Esophagus mucosa (tissue), 1 donor: ENCODE data around the gene ELMO1. TPM values are rescaled to one million over a fixed set of nuclear protein-coding genes. Genes with fewer than 3 reads are reported as not detected.

ENCODE experiments used
- ATAC-seq: fragments of 200-7000 bp; cut with Tn5 transposase; one replicate; pipeline ENCODE4 v1.9.1; 2020
- total RNA-seq: library from RNA; stranded (reverse); gene quantifications from one replicate; pipeline ENCODE4 v1.2.4, GENCODE V29; 2023
- donor health status: DM: yes; HTN: yes; CAD: no.

Gene ELMO1
- total RNA-seq, 1 donor from 2014 or later = 4.0 TPM

DNA sequence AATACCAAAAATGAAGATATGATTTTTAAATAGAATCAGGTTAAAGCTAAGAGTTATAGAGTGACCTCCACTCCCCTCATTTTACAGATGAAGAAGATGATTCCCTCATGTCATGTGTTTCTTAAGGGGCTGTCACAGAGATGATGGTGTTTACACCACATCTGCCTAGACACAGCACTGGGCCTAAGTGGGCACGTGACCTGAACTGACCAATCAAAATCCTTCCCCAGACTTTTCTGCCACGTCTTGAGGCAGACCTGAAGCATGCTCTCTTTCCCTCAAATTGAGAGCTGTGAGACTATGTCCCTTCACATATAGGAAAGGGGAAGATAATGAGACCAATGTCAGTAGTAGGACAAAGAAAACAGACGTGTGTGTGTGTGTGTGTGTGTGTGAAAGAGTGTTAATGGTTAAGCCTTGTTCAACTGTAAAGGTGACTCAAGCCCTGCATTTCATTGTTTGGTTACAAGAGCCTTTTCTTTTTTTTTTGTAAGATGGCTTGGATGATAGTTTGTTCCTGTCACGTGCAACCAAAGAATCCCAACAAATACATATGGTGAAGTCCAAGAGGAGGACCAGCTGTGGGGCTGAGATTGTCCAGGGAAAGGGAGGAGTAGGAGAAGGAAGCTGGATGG, 551.6 kb downstream of the ELMO1 start:
- no peak for ATAC-seq

DNA sequence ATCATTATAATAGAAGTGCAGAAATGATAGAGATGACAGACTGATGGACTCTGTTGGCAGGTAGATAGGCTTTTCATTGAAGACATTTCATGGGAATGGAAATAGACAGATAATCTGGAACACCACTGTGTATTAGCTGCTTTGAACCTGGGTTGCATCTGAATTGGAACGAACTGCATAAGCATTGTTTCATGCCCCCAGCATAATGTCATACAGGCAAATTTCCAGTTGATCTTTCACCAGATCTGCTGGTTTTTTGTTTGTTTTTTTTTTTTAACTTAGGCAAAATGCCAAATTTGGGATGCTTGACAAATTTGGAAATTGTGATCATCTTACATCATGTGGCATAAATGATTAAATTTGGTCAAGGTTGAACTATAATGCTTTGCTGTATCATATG, 552.2 kb downstream of the ELMO1 start:
- ATAC-seq = no peak

DNA sequence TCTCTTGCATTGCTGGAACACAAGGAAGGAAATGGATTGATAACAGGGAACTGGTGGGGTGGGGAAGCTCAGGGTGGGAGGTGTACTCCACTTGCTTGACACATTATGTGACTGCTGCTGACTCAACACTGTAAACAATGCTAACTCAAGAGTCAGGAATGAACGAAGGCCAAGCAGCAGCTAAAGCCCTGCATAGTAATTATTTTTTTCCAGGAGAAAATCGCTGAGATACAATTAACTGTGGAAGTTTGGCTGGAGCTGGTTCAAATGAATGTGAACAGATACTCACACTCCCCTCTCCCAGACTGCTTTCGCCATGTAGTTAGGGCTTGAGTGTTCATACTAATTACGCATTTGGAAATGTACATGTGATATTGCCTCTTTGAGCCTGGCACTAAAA, 553.5 kb downstream of the ELMO1 start:
- ATAC-seq = no peak

DNA sequence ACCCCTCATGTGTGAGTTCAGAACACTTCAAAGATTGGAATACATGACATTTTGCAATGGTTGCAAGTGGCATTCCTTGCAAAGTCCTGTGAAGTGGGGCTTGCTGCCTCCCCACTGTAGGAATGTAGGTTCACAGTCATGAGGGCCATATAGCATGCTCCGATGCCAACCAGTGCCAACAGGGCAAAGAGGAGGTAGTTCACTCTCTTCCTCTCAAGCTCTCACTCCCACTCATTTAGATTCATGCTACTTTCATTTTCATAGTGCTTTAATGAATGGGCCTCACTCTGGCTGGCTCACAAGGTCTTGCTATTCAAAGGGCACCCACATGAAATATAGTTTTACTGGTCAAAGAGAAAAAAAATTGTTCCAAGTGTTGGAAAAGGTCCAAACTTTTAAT, 554.5 kb downstream of the ELMO1 start:
- ATAC-seq = no peak

DNA sequence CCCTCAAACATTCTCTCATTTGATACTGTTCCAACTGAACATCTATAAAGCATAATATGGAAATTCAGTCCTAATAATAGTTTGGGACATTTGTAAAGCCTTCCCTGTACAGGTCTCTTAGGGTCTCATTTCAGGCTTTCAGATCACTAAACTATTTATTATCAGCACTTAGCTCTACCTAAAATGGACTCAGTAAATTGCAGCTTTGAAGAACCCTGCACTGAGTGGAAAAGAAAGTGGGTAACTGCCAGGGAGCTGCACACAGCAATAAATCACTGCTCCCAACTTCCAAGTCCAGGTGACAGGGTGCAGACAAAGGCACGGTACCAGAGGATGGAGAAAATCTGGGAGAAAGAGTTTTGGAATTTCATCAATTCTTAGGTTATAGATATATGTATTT, 559.5 kb downstream of the ELMO1 start:
- ATAC-seq = no peak

DNA sequence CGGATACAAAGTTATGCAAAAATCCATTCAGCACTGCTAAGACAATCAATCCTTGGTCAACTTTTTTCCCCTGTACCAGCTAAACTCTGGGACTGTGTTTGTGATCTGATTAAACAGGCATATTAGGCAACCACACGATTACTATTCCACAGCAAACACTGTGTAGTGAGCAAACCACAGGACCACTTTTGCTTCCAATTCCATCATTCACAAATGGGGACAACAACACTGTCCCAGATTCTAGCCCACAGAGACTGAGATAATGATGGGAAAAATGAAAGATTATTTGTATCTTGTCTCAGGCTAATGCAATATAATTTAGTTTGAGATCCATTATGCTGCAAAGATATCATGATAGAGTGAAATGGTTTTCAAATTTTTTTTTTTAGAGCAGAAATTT, 560.7 kb downstream of the ELMO1 start:
- ATAC-seq = no peak

DNA sequence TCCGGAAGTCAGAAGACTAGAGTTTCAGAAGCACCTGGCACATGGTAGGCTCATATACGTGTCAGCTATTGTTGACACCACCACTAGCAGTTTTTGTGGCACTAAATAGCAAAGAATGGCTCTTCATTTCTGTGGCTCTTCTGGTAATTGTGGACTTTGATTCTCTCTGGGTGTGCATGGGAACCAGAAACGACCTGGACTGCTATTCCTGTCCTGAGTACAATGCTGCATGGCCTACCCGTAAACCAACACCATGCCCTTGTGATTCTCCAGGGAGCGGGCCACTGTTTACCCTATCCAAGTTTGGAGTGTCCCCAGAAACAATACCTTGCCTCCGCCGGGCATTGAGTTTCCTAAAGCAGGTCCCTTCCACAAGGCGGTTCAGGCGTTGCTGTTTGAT, 561.4 kb downstream of the ELMO1 start:
- ATAC-seq = no peak

DNA sequence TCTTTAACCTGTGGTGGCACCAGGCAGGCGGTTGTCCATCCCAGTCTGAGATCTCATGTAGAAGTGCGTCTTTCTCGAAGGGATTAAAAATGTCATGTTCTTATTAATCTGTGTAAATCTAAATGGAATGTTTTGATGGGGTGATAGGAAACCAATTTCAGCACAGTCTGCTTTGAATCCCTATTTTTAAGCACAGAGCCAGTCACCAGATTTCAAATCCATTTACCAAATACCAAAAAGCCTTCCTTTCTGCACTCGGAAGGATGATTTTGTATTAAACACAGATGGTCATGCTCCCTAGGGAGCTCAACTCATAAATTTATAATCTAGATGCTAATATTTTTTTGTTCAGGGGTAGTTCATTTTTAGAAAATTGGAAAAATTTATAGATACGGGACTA, 563.8 kb downstream of the ELMO1 start:
- no peak for ATAC-seq

DNA sequence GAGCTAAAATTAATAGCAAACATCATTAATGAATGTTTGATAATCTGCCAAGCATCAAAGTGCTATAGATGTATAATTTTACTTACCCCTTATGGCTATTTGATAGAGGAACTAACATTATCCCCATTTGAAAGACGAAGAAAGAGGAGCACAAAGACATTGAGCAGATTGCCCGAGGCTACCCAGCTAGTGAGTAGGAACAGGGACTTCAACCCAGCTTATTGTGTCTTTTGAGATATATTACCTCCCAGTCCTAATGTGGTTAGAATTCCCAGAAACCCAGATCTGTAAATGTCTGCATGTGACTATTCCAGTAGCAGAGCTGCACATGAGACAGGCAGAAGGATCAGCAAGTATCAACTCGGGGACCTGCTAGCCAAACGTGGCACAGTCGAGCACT, 564.3 kb downstream of the ELMO1 start:
- no peak for ATAC-seq

DNA sequence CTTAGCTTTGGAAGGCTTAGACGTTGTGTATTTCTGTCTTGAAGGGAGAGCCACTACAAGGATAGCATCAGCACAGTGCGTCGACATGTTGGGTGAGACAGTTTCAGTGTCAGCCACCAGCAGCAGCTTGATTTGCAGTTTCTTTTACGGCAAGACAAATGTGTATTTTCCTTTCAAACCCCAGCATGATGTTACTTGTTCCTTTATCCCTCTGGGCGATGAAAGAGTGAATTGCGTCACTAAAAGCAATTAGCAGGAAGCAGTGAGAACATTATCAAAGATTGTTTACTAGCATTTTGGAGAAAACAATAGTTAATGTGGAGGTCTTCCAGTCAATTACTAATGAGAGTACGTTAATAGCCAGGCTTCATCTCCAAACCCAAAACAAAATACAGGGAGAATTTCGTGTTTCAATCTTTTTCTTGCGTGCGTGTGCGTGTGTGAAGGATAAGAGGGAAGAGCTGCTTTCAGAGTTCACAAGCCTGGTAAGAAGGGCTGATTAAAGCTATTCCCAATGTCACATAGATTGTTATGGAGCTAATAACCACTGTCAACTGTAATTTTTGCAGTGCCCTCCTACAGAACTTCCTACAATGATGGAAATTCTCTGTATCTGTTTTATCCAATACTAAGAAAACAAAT, 567.3 kb downstream of the ELMO1 start:
- peak; percentile 64 for ATAC-seq

DNA sequence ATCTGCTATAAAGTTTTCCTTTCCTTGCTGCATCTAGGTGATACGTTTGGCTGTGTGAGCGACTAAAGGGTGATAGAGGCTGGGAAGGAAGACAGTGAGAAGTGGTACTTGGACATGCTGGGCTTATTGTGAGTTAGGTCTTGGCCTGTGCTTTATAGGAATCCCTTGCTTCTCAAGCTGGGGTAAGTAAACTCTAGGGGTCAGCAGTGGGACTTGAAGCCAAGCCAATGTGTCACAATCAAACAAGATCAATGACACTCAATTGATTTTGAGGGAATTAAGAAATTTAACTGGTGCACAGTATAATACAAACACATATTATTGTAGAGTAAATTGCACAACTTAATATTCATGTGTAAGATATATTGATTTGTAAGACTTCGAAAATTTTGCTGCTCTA, 568.6 kb downstream of the ELMO1 start:
- ATAC-seq = no peak

DNA sequence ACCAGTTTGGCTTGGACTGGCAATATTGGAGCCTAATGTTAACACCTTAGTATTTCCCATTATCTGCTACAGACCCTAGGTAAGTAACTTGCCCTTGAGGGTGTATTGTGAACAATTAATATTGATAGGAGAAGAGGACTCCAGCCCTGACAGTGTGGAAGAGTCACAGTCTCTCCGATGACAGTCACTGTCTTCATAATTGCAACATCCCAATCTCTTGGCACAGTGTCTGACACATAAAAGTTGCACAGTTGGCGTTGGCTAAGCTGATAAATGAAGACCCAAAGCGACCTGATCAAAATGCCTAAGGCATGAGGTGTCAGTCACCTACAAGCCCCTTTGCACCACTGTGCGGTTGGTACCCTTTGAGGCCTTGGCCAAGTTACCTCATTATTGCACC, 569.6 kb downstream of the ELMO1 start:
- no peak for ATAC-seq

DNA sequence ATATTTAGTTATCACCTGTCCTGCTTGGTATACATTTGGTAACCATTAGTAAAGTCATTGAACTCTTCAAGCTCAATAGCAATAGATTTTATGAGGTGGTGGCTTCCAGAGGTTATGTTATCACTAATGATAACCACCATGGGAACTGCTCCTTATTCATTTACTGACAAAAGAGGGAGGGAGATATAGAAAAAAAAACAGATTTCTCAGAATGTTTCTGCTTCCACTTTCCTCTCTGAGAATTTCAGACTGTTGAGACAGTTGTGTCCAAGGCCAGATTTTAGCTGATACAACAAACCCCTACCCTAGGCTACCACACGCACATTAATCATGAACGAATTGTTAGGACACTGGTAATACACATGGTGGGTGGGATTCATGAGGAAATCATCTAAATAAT, 570.4 kb downstream of the ELMO1 start:
- ATAC-seq = no peak

DNA sequence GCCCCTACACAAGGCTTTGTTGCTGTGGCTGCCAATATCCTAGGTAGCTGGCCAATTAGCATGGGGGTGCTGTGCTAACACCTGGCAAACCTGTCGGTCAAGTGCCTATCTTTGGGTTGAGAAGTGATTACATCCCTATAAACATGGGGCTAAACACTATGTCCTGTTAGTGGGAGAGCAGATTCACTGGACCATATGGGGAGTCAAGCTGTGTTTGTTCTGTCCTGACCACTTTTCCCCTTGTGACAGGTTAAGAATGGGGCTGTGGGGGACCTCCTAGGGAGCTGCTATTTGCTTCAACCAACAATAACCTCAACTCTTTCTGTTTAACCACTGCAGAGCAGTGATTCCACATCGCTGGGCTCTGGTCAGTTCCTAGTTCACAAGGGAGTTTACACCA, 572.9 kb downstream of the ELMO1 start:
- ATAC-seq = no peak

DNA sequence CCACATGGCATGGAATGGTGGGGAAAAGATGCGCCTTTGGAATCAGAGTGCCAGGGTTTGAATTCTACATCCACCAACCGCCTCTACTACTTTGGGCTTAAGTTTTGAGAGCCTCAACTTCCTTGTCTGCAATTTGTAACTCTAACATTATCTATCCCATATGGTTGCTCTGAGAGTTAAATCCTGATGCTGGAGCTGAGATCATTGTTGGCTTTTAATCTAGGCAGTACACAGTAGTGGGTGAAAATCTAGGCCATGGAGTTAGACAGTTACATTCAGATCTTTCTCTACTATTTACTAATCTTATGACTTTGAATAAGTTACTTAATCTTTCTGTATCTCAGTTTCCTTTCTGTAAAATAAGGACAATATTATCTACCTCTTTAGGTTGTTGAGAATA, 574.6 kb downstream of the ELMO1 start:
- ATAC-seq = no peak

DNA sequence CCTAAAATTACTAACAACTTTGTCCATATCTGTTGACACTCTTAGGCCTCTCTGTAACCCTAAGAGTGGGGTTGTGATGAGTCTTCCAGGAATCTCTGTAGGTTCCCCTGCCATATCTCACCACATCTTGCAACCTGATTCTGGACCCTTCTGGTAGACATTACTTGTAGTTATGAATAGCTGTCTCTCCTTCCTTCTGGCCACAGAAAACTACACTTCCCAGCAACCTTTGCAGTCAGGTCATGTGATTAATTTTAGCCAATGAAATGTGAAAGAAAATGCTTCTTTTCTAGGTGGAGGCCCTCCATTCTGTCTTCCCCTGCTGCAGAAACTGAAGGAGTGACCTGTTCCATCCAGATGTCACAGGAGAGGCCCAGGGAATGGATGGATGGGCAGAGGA, 576.8 kb downstream of the ELMO1 start:
- ATAC-seq = no peak

DNA sequence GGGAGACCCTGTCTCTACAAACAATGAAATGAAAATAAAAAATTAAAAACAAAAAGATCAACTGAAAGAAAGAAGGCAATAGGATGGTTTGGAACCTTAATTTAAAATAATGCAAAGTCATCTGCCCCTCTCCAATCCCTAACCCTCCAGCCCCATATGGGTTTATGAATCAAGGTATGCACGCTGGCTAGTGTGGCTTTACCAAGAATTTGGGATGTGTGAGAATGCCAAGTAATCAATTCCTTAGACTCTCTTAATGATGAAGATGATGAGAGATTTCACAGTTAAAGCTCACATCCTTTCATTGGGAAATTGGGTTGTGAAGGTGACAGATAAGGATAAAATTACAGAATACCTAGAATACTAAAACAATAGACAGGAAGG, 577.3 kb downstream of the ELMO1 start:
- no peak for ATAC-seq

DNA sequence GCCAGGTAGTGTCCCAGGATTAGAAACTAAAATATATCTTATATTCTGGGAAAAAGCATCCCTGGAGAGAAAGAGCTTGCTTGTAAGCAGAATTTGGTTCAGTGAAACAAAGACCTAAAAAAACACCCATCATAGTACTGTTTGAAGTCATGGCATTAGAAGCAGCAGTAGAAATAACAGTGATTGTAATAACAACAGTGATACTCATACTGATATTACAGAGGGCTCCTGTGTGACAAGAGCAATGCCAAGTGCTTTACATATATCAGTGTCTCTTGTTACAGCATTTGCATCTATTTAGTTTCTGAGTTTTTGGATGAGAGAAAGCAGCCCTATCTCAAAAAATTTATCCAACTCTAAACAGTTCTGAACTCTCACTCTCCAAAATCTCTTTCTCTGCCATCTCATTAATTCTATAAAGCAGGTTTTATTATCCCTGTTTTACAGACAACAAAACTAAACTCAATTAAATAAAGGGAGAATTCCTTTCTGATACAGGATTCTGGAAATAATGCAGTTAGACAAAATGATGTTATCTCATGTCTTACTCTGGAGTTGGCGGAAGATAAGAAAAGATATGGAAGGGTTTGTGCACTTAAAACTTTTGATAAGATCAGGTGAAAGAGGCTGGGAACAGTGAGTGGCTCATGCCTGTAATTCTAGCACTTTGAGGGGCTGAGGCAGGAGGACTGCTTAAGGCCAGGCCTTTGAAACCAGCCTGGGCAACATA, 577.9 kb downstream of the ELMO1 start:
- no peak for ATAC-seq

DNA sequence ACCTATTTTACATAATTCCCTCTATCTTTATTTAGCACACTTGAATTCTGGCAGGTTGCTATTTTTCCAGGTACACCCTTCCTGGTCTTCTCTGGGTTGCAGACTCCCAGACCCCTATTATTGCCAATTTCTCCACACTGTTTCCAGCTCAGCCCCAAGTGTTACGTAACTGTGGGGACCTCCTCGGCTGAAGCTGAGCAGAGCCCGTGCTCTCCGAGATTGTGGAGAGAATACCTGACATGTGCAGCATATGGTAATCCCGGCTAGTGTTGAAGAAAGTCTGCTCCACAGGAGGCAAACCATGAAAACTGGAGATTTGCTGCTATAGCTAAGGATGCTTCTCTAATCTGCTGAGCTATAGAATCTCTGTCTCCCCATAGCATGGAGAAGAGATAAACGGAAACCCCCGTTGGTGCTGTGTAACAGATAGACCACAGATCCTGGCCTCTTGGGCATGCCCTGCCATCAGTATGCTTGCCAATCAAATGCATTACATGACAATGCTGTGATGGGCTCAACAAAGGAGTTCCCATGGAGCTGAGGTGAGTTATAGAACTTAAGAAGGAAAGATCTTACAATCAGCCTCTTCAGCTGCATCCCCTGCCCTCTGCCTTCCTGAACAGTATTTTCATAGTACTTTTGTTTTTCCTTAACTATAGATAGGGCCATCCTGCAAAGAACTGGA, 579.8 kb downstream of the ELMO1 start:
- ATAC-seq = no peak

DNA sequence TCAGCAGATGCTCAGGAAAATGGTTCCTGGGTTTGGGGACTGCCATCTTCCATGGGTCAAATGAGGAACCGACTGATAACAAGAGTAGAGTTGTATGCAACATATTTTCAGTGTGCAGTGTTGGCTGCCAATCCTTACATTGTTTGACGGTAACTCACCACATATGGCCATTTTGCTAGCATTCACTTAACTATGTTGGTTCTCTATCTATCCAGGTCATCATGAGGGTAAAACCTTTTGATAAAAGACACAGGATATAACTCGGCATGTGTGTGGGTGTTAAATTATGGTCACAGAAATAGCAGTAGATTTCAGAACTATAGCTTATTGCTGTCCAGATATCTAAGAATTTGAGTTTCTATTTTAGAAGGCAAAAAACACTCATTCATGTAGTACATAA, 583.6 kb downstream of the ELMO1 start:
- ATAC-seq = no peak

DNA sequence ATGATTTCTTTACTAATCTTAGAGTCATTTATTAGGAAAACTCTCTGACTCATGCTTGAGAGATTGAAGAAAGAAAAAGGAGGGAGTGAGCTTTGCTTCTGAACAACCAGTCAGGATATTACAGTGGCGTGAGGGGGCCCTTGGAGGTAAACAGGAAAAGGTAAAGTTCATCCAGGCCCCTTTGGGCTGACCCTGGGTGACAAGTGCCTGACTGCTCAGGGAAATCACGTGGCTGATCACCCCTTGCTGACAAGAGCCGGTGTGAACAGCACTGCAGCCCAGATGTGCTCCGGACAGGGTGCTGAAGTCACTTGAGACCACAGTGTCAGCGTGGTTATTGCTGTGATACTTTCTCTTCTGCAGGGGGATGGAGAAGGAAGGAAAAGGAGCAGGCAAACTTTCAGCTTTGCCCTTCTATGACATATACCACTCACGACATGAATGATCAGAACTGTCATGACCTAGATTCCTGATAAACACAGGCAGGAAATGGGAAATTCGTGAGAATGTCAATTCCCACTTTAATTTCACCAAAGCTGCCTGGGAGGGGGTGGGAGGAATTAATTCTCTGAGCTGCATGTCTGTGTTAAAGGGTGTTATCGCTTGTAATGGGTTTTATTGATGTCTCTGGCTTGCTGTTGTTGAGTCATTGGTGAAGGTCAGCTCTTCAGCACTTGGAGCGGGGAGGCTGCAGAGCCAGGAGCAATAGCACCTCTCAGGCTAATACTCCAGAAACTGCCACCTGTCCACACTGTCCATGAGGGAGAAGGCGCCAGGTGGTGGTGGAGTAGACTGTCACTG, 584.6 kb downstream of the ELMO1 start:
- ATAC-seq = no peak

DNA sequence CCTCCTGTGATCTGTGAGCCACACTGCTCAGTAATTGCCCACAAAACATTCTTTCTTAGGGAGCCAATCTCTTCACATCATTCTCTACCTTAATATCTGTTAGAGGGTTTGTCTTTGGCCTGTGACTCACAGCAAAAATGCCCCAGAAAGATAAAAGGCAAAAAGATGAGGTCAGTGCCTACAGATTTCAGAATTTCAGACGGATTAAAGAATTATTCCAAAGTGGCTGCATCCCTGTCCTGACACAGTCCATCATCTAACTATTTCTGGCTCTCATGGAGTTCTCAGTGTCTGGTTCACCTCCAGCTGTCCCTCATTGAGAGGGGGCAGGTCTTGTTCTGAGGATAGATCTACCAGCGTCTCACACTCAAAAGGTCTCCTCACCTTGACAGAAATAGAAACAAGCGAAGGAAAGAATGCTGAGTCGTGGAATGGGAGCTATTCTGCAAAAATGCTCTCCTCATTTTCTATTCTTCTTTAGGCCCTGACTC, 585.8 kb downstream of the ELMO1 start:
- no peak for ATAC-seq

DNA sequence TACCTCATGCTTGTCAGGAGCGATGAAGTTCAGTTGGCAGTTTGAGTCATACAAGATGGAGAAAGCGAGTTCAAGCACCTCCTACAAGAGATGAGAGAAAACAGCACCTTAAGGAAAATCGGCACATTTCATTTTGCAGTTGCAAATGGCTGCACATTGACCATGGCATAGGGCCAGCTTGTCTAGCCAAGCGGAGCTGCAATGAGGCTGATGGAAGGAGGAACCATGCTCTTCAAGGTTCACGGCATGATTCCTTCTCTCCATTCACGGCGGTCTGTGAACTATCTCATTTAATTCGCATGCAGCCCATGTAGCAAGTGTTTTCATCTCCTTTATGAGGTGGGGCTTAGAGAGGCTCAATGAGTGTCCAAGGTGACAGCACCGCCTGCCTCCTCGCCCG, 587.0 kb downstream of the ELMO1 start:
- no peak for ATAC-seq
